GM21529 (cell line): ENCODE data around the gene RNASE8.

Experiments
- ATAC-seq: cut with Tn5 transposase; IDR thresholded peaks from one replicate; pipeline ENCODE4 v1.9.1; 2021; ENCODE audit not compliant: unreplicated experiment

The RNASE8 gene

GRCh38 chr14:21072031-21072473 is 14.4 kb downstream of the RNASE8 start:
- ATAC-seq = no peak

- ATAC-seq = no peak
Measured at GRCh38 chr14:21072781-21073339, 15.2 kb downstream of the RNASE8 start.

- ATAC-seq = no peak
Measured at GRCh38 chr14:21073921-21074320, 16.3 kb downstream of the RNASE8 start.

- ATAC-seq = no peak
Measured at GRCh38 chr14:21074398-21075272, 17.0 kb downstream of the RNASE8 start.

GRCh38 chr14:21075719-21076437 is 18.3 kb downstream of the RNASE8 start:
- no peak for ATAC-seq

GRCh38 chr14:21077672-21078071 is 20.1 kb downstream of the RNASE8 start:
- no peak for ATAC-seq

GRCh38 chr14:21078287-21078686 is 20.7 kb downstream of the RNASE8 start:
- no peak for ATAC-seq

GRCh38 chr14:21078726-21079125 is 21.1 kb downstream of the RNASE8 start:
- ATAC-seq = no peak

GRCh38 chr14:21081521-21082142 is 24.0 kb downstream of the RNASE8 start:
- ATAC-seq = no peak

GRCh38 chr14:21083565-21084325 is 26.1 kb downstream of the RNASE8 start:
- no peak for ATAC-seq

- no peak for ATAC-seq
Measured at GRCh38 chr14:21084396-21084795, 26.8 kb downstream of the RNASE8 start.

- ATAC-seq = no peak
Measured at GRCh38 chr14:21084998-21085853, 27.6 kb downstream of the RNASE8 start.

GRCh38 chr14:21086908-21087293 is 29.3 kb downstream of the RNASE8 start:
- no peak for ATAC-seq

GRCh38 chr14:21087294-21088091 is 29.9 kb downstream of the RNASE8 start:
- ATAC-seq = no peak

GRCh38 chr14:21088687-21089086 is 31.1 kb downstream of the RNASE8 start:
- ATAC-seq = no peak

GRCh38 chr14:21089271-21089670 is 31.6 kb downstream of the RNASE8 start:
- ATAC-seq = no peak

GRCh38 chr14:21089877-21090193 is 32.2 kb downstream of the RNASE8 start:
- no peak for ATAC-seq

- no peak for ATAC-seq
Measured at GRCh38 chr14:21090194-21090939, 32.7 kb downstream of the RNASE8 start.
